ENCODE measurements around the gene TNFSF4. TPM values are rescaled to one million over a fixed set of nuclear protein-coding genes. Genes with fewer than 3 reads are reported as not detected.
"Not testable (repeated sequence)": the region's sequence is repeated elsewhere in the genome, so short reads cannot be mapped to it uniquely, and the experiment has no call there.

TNFSF4 gene
- total RNA-seq, 1 donor from 2014 or later: 2.6 TPM

DNA sequence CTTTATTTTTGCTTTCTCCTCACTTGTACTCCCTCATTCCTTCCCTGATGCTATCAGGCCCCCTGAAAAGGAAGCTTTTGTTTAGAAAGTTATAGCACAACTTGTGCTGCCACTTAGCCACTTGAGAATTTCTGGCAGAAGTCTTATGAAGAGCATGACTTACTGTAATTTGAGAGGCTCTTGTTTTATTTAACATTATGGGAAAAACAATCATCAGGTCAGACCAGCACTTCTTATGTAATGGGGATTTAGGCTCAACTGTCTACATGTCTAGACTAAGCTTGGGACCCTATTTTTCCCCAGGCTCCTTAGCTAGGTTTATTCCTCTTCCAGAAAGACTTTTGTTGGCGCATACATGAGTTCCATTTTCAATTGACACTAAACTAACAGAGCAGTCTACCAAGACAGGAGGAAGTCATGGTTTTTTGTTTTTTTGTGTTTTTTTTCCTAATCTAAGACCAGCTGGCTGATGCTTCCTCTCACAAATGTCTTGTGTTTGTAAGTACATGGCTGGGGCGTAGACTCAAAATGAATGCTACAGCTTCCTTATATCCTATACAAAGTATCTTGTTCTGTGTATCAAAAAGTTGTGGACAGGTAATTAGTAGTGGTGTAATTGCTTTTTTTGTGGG lies 31.5 kb downstream of the TNFSF4 start:
- Mint-ChIP-seq H3K9me3 (peaks cover 40% of the 10 kb centered on the region), H3K36me3 (ENCODE audit: low read depth) (no peaks in the 10 kb centered on the region), H3K27ac (no peak overlapping the region), H3K4me3 (no peak overlapping the region), H3K4me1 (ENCODE audit: low read depth) (no peaks in the 10 kb centered on the region), H3K27me3 (ENCODE audit: insufficient read depth) (peaks cover 4% of the 10 kb centered on the region)
- no peak for DNase-seq (ENCODE audit: low spot score)
- intact Hi-C loops (cut with micrococcal nuclease): no loop called here

DNA sequence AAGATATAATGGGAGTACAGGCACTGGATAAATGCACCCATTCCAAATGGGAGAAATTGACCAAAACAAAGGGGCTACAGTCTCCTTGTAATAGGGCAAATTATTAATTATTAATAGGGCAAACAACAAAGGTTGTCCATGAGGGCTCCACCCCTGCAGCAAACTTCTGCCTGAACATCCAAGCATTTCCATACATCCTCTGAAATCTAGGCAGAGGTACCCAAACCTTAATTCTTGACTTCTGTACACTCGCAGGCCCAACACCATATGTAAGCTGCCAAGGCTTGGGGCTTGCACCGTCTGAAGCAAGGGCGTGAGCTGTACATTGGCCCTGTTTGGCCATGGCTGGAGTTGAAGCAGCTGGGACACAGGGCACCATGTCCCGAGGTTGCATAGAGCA lies 33.7 kb downstream of the TNFSF4 start:
- H3K9me3 Mint-ChIP-seq: peaks cover 39% of the 10 kb centered on the region
- peaks cover 7% of the 10 kb centered on the region for H3K27me3 Mint-ChIP-seq (ENCODE audit: insufficient read depth)
- no peak overlapping the region for H3K4me3 Mint-ChIP-seq
- no peak for DNase-seq (ENCODE audit: low spot score)
- no peaks in the 10 kb centered on the region for H3K4me1 Mint-ChIP-seq (ENCODE audit: low read depth)
- no peak overlapping the region for H3K27ac Mint-ChIP-seq
- intact Hi-C loops (cut with micrococcal nuclease): no loop called here
- H3K36me3 Mint-ChIP-seq (ENCODE audit: low read depth): no peaks in the 10 kb centered on the region

DNA sequence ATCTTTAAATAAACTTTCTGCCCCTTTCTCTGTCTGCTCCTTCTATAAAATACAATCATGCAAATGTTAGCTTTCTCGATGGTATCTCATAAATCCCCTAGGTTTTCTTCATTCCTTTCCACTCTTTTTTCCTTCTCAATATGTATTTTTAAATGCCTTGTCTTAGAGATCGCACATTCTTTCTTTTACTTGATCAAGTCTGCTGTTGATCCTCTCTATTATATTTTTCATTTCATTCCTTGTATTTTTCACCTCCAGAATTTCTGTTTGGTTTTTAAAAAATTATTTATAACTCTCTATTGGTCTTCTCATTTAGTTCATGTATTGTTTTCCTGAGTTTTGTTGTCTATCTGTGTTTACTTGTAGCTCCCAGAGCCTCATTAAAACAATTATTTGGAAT lies 36.0 kb downstream of the TNFSF4 start:
- no peak overlapping the region for H3K4me3 Mint-ChIP-seq
- H3K27me3 Mint-ChIP-seq (ENCODE audit: insufficient read depth): peaks cover 7% of the 10 kb centered on the region
- no peak overlapping the region for H3K27ac Mint-ChIP-seq
- no peaks in the 10 kb centered on the region for H3K4me1 Mint-ChIP-seq (ENCODE audit: low read depth)
- no peak for DNase-seq (ENCODE audit: low spot score)
- H3K9me3 Mint-ChIP-seq: peaks cover 47% of the 10 kb centered on the region
- intact Hi-C loops (cut with micrococcal nuclease): no loop called here
- no peaks in the 10 kb centered on the region for H3K36me3 Mint-ChIP-seq (ENCODE audit: low read depth)

DNA sequence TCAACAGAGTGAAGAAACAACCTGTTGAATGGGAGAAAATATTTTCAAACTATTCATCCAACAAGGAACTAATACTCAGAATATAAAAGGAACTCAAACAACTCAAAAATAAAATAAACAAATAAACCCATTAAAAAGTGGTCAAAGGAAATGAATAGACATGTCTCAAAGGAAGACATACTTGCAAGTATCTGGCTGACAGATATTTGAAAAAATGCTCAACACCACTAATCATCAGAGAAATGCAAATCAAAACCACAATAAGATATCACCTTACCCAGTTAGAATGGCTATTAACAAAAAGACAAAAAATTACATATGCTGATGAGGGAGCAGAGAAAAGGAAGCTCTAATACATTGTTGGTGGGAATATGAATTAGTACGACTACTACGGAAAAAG lies 38.2 kb downstream of the TNFSF4 start:
- peaks cover 33% of the 10 kb centered on the region for H3K9me3 Mint-ChIP-seq
- intact Hi-C loops (cut with micrococcal nuclease): no loop called here
- H3K27me3 Mint-ChIP-seq (ENCODE audit: insufficient read depth): peaks cover 7% of the 10 kb centered on the region
- DNase-seq (ENCODE audit: low spot score): no peak
- H3K4me3 Mint-ChIP-seq: no peak overlapping the region
- no peaks in the 10 kb centered on the region for H3K36me3 Mint-ChIP-seq (ENCODE audit: low read depth)
- H3K4me1 Mint-ChIP-seq (ENCODE audit: low read depth): no peaks in the 10 kb centered on the region
- no peak overlapping the region for H3K27ac Mint-ChIP-seq

DNA sequence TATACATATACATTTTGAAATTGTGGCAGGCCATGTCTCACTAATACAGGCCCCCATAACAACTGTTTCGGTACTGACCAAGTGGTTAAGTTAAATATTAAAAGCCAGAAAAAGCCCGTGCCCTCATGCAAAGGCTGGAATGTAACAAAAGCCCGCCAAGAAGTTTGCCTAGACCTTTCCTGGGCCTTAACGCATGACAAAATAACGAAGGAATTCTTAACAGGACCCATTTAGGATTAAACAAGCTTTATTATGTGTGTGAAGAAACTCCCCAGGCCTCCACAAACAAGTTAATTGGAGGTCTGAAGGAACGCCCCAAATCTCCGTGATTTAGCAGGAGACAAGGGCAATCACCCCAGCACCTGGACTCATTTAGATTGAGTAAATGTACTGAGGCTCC lies 42.4 kb downstream of the TNFSF4 start:
- intact Hi-C loops (cut with micrococcal nuclease): no loop called here
- Mint-ChIP-seq H3K27ac (no peak overlapping the region), H3K4me1 (ENCODE audit: low read depth) (no peaks in the 10 kb centered on the region), H3K27me3 (ENCODE audit: insufficient read depth) (no peaks in the 10 kb centered on the region), H3K36me3 (ENCODE audit: low read depth) (no peaks in the 10 kb centered on the region), H3K4me3 (no peak overlapping the region), H3K9me3 (peaks cover 7% of the 10 kb centered on the region)
- DNase-seq (ENCODE audit: low spot score): no peak

DNA sequence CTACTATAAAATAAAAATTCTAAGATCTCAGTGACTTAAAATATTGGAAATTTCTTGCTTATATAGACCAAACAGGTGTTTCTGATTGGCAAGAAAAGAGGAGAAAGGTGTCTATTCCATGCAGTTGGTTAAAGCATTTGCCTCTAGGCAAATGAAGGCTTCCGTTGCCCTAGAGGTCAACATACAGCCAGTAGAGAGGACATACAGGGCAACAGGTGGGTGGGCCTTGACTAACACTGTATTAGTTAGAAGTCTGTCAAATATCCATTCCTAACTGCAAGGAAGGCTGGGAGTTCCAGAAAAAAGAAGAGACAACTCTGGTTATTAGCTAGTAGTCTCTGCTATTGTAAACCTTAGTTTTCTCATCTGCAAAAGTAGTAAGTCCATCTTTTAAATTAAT lies 43.0 kb downstream of the TNFSF4 start:
- Mint-ChIP-seq H3K27ac (no peak overlapping the region), H3K4me3 (no peak overlapping the region), H3K27me3 (ENCODE audit: insufficient read depth) (no peaks in the 10 kb centered on the region), H3K36me3 (ENCODE audit: low read depth) (no peaks in the 10 kb centered on the region), H3K9me3 (peaks cover 7% of the 10 kb centered on the region), H3K4me1 (ENCODE audit: low read depth) (no peaks in the 10 kb centered on the region)
- intact Hi-C loops (cut with micrococcal nuclease): no loop called here
- DNase-seq (ENCODE audit: low spot score): no peak

DNA sequence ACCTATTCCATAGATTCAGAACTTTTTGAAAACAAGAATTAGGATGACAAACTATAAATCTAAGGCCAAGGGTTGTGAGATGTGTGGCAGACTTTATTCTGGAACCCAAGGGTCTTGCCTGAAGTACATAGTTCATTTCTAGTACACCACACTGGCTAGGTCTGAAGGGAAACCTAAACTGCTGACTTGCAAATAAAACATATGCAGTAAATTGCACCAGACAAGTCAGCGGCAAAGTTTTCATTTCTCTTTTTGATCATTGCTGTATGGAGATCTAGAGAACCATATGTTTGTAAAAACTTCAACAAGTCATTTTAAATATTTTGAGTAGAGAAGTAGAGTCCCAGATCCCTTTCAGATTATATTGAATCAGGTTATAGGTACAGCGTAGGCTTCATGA lies 43.9 kb downstream of the TNFSF4 start:
- Mint-ChIP-seq H3K9me3 (peaks cover 7% of the 10 kb centered on the region), H3K4me1 (ENCODE audit: low read depth) (no peaks in the 10 kb centered on the region), H3K36me3 (ENCODE audit: low read depth) (no peaks in the 10 kb centered on the region), H3K27ac (no peak overlapping the region), H3K27me3 (ENCODE audit: insufficient read depth) (no peaks in the 10 kb centered on the region), H3K4me3 (no peak overlapping the region)
- DNase-seq (ENCODE audit: low spot score): no peak
- intact Hi-C loops (cut with micrococcal nuclease): no loop called here

DNA sequence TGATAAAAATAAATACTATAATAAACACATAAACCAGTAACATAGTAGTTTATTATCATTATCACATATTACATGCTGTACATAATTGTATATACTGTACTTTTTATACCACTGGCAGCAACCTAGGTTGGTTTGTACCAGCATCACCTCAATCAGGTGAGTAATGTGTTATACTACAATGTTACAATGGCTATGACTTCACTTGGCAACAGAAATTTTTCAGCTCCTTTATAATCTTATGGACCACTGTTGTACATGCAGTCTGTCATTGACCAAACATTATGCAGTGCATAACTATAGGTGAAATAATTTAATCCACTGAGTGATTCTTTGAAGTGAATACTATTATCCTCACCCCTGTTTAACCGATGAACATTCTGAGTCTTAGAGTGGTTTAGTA lies 44.5 kb downstream of the TNFSF4 start:
- H3K36me3 Mint-ChIP-seq (ENCODE audit: low read depth): no peaks in the 10 kb centered on the region
- no peak for DNase-seq (ENCODE audit: low spot score)
- no peaks in the 10 kb centered on the region for H3K27me3 Mint-ChIP-seq (ENCODE audit: insufficient read depth)
- intact Hi-C loops (cut with micrococcal nuclease): no loop called here
- H3K4me3 Mint-ChIP-seq: no peak overlapping the region
- no peaks in the 10 kb centered on the region for H3K4me1 Mint-ChIP-seq (ENCODE audit: low read depth)
- H3K27ac Mint-ChIP-seq: no peak overlapping the region
- peaks cover 3% of the 10 kb centered on the region for H3K9me3 Mint-ChIP-seq

DNA sequence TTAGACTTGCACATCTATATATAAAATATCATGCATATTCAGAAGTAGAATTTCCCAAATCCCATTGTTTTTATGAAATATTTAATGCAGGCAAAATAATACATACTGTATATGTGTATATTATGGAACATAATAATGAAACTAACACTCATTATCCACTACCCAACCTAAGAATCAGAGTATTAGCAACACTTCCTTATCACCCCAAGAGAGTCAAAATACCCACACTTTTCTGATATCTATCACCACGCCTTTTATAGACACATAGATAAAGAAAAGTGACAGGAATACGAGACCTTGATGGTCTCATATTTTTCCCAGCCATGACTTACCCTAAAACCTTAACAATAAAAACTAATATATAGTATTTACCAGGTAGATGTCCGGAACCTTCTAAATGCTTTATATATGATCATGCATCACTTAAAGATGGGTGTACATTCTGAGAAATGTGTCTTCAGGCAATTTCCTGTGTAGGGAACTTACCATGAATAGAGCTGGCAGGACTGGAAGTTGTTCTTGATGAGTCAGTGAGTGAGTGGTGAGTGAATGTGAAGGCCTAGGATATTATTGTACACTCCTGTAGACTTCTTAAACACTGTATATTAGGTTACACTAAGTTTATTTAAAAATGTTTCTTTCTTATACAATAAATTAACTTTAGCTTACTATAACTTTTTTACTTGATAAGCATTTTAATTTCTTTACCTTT lies 45.5 kb downstream of the TNFSF4 start:
- DNase-seq (ENCODE audit: low spot score): no peak
- Mint-ChIP-seq H3K4me1 (ENCODE audit: low read depth) (no peaks in the 10 kb centered on the region), H3K9me3 (peaks cover 6% of the 10 kb centered on the region), H3K36me3 (ENCODE audit: low read depth) (no peaks in the 10 kb centered on the region), H3K27ac (no peak overlapping the region), H3K4me3 (no peak overlapping the region), H3K27me3 (ENCODE audit: insufficient read depth) (peaks cover 1% of the 10 kb centered on the region)
- intact Hi-C loops (cut with micrococcal nuclease): no loop called here

DNA sequence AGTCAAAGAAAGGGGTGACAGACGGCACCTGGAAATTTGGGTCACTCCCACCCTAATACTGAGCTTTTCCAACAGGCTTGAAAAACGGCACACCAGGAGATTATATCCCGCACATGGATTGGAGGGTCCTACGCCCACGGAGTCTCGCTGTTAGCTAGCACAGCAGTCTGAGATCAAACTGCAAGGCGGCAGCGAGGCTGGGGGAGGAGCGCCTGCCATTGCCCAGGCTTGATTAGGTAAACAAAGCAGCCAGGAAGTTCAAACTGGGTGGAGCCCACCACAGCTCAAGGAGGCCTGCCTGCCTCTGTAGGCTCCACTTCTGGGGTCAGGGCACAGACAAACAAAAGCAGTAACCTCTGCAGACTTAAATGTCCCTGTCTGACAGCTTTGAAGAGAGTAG lies 53.2 kb downstream of the TNFSF4 start:
- H3K27me3 Mint-ChIP-seq (ENCODE audit: insufficient read depth); H3K36me3 Mint-ChIP-seq (ENCODE audit: low read depth); intact Hi-C loops (cut with micrococcal nuclease); H3K4me3 Mint-ChIP-seq; H3K4me1 Mint-ChIP-seq (ENCODE audit: low read depth); DNase-seq (ENCODE audit: low spot score); H3K27ac Mint-ChIP-seq: not testable (repeated sequence)
- H3K9me3 Mint-ChIP-seq: peaks cover 15% of the 10 kb centered on the region

DNA sequence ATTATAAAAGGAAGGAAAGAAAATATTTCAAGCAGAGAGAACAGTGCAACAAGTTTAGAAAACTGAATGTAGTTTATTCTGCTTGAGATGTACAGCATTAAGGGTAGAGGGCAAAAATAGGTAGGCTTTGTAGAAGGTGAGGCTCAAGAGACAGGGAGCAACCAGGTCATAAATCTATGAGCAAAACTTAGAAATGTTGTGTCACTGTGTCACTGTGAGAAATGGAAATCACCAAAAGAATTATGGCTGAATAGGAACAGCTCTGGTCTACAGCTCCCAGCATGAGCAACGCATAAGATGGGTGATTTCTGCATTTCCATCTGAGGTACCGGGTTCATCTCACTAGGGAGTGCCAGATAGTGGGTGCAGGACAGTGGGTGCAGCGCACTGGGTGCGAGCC lies 53.6 kb downstream of the TNFSF4 start:
- no peak overlapping the region for H3K4me3 Mint-ChIP-seq

DNA sequence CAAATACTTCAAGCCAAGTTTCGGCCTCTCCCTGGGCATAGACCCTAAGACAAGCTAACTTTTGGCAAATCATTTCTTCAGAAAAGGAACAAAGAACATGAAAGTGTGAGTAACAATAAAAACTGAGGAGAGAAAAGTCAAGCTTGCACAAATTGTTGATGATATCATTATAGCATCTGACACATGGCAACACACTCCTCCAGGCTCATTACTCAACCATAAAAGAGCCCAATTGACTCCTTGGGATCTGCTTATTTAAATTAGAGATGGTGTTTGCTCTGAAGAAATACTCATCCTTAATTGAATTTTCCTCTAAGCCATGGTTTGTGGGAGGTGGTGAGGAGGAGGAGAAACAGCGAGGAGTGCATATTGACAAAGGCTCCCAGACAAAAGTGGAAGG lies 54.5 kb downstream of the TNFSF4 start:
- peaks cover 17% of the 10 kb centered on the region for H3K9me3 Mint-ChIP-seq
- H3K4me3 Mint-ChIP-seq: no peak overlapping the region
- H3K27me3 Mint-ChIP-seq (ENCODE audit: insufficient read depth): peaks cover 3% of the 10 kb centered on the region
- intact Hi-C loops (cut with micrococcal nuclease): no loop called here
- DNase-seq (ENCODE audit: low spot score): no peak
- H3K36me3 Mint-ChIP-seq (ENCODE audit: low read depth): no peaks in the 10 kb centered on the region
- H3K4me1 Mint-ChIP-seq (ENCODE audit: low read depth): no peaks in the 10 kb centered on the region
- no peak overlapping the region for H3K27ac Mint-ChIP-seq

More for the DNA sequence above, 53.6 kb downstream of the TNFSF4 start:
- Mint-ChIP-seq H3K36me3 (ENCODE audit: low read depth) (no peaks in the 10 kb centered on the region), H3K27me3 (ENCODE audit: insufficient read depth) (peaks cover 3% of the 10 kb centered on the region), H3K9me3 (peaks cover 17% of the 10 kb centered on the region), H3K27ac (no peak overlapping the region), H3K4me1 (ENCODE audit: low read depth) (no peaks in the 10 kb centered on the region)
- no peak for DNase-seq (ENCODE audit: low spot score)
- intact Hi-C loops (cut with micrococcal nuclease): no loop called here

DNA sequence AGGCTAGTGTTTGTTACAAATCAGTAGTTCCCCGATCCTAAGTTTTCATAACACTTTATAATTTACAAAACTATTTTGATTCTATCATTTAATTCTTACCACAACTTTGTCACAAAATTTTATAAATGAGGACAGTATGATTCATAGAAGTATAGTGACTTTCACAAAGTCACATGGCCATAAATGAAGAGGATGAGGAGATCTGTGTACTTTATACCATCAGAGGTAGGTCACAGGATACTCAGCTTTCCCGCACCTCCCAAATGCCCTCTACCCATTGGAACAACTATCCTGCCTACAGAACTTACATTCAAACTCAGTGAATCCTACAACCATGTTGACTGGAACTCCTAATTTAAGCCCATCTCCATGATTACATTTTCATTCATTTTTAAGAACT lies 56.3 kb downstream of the TNFSF4 start:
- Mint-ChIP-seq H3K27me3 (ENCODE audit: insufficient read depth) (peaks cover 3% of the 10 kb centered on the region), H3K27ac (no peak overlapping the region), H3K9me3 (peaks cover 11% of the 10 kb centered on the region), H3K4me1 (ENCODE audit: low read depth) (no peaks in the 10 kb centered on the region), H3K36me3 (ENCODE audit: low read depth) (no peaks in the 10 kb centered on the region), H3K4me3 (no peak overlapping the region)
- no peak for DNase-seq (ENCODE audit: low spot score)
- intact Hi-C loops (cut with micrococcal nuclease): no loop called here

DNA sequence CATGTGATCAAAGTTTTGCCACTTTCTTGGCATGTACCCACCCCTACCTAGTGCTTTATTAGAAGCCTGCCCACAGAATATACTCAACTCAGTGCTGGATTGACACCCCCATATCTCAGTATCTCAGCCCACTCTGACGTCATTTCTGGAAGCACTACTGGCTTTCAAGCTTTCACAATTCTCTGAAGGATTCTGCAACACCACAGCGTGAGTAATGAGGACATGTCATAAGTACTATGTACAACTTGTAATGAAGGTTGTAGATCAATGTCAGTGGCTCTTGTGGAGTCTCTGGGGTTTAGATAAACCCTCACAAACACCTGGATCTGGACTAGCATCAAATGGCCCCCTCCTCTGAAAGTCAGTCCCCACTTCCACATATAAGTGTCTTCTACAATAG lies 57.2 kb downstream of the TNFSF4 start:
- Mint-ChIP-seq H3K27me3 (ENCODE audit: insufficient read depth) (peaks cover 5% of the 10 kb centered on the region), H3K27ac (no peak overlapping the region), H3K4me3 (no peak overlapping the region), H3K4me1 (ENCODE audit: low read depth) (no peaks in the 10 kb centered on the region), H3K36me3 (ENCODE audit: low read depth) (no peaks in the 10 kb centered on the region), H3K9me3 (peaks cover 20% of the 10 kb centered on the region)
- DNase-seq (ENCODE audit: low spot score): no peak
- intact Hi-C loops (cut with micrococcal nuclease): no loop called here

All from activated T-helper 1 cell treated with anti-CD3 and anti-CD28 coated beads, Interleukin-12 subunit alpha, Interleukin-12 subunit beta, Interleukin-2, Interleukin-4 antibody, amounts not matched to agents 30 ng/mL and 10 ng/mL and 1 ng/mL, durations not matched to agents 14 hours and 24 hours and 36 hours (primary cell).